ENCODE measurements around the gene RELN. TPM values are rescaled to one million over a fixed set of nuclear protein-coding genes. Genes with fewer than 3 reads are reported as not detected.

Gene RELN
- total RNA-seq, 1 donor from 2014 or later, result 0.19 TPM

DNA sequence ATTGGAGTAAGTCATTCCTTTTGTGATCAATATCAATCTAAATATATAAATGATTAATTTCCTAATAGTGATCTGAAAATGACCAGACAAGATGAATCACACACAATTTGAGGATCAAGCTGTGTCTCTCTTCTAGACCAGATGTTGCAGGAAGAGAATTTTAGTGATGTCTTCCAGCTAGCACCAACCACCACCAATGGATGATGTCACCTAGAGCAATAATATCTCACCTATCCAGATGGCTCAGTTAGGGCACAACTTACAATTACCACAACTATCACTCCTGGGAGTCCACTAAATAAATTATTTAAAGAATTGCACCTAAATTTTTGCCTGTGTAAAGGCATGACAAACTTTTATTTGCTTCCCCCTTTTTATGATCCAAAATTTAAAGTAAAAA is 25.2 kb downstream of the RELN start:
- no peak for DNase-seq (ENCODE audit: extremely low spot score, unreplicated experiment)
- no peaks in the 10 kb centered on the region for H3K36me3 Mint-ChIP-seq (ENCODE audit: unreplicated experiment)
- H3K27me3 Mint-ChIP-seq (ENCODE audit: unreplicated experiment), result peaks cover 13% of the 10 kb centered on the region
- no peak overlapping the region for H3K4me3 Mint-ChIP-seq (ENCODE audit: unreplicated experiment)
- no peak for TF ChIP-seq CTCF (IDR thresholded peaks at IDR 0.05)
- no peak overlapping the region for H3K27ac Mint-ChIP-seq (ENCODE audit: unreplicated experiment)
- H3K4me1 Mint-ChIP-seq (ENCODE audit: unreplicated experiment), result no peaks in the 10 kb centered on the region
- no peaks in the 10 kb centered on the region for H3K9me3 Mint-ChIP-seq (ENCODE audit: unreplicated experiment)

GRCh38 chr7:103962070-103962469 is 27.4 kb downstream of the RELN start:
- peaks cover 16% of the 10 kb centered on the region for H3K27me3 Mint-ChIP-seq (ENCODE audit: unreplicated experiment)
- no peak overlapping the region for H3K4me3 Mint-ChIP-seq (ENCODE audit: unreplicated experiment)

GRCh38 chr7:103958284-103958818 is 31.1 kb downstream of the RELN start:
- peaks cover 16% of the 10 kb centered on the region for H3K27me3 Mint-ChIP-seq (ENCODE audit: unreplicated experiment)

More at GRCh38 chr7:103962070-103962469, 27.4 kb downstream of the RELN start:
- no peak overlapping the region for H3K27ac Mint-ChIP-seq (ENCODE audit: unreplicated experiment)
- H3K9me3 Mint-ChIP-seq (ENCODE audit: unreplicated experiment), result no peaks in the 10 kb centered on the region
- H3K4me1 Mint-ChIP-seq (ENCODE audit: unreplicated experiment), result no peaks in the 10 kb centered on the region
- DNase-seq (ENCODE audit: extremely low spot score, unreplicated experiment), result no peak
- no peak for TF ChIP-seq CTCF (IDR thresholded peaks at IDR 0.05)
- no peaks in the 10 kb centered on the region for H3K36me3 Mint-ChIP-seq (ENCODE audit: unreplicated experiment)

GRCh38 chr7:103955985-103956384 is 33.5 kb downstream of the RELN start:
- Mint-ChIP-seq H3K4me3 (ENCODE audit: unreplicated experiment) (no peak overlapping the region), H3K27ac (ENCODE audit: unreplicated experiment) (no peak overlapping the region), H3K27me3 (ENCODE audit: unreplicated experiment) (peaks cover 10% of the 10 kb centered on the region), H3K4me1 (ENCODE audit: unreplicated experiment) (no peaks in the 10 kb centered on the region), H3K9me3 (ENCODE audit: unreplicated experiment) (no peaks in the 10 kb centered on the region), H3K36me3 (ENCODE audit: unreplicated experiment) (no peaks in the 10 kb centered on the region)
- no peak for DNase-seq (ENCODE audit: extremely low spot score, unreplicated experiment)
- TF ChIP-seq CTCF (IDR thresholded peaks at IDR 0.05), result no peak

More at GRCh38 chr7:103958284-103958818, 31.1 kb downstream of the RELN start:
- no peak overlapping the region for H3K4me3 Mint-ChIP-seq (ENCODE audit: unreplicated experiment)
- no peak for TF ChIP-seq CTCF (IDR thresholded peaks at IDR 0.05)
- DNase-seq (ENCODE audit: extremely low spot score, unreplicated experiment), result no peak
- no peak overlapping the region for H3K27ac Mint-ChIP-seq (ENCODE audit: unreplicated experiment)
- H3K36me3 Mint-ChIP-seq (ENCODE audit: unreplicated experiment), result no peaks in the 10 kb centered on the region
- H3K4me1 Mint-ChIP-seq (ENCODE audit: unreplicated experiment), result no peaks in the 10 kb centered on the region
- H3K9me3 Mint-ChIP-seq (ENCODE audit: unreplicated experiment), result no peaks in the 10 kb centered on the region

GRCh38 chr7:103952408-103952807 is 37.0 kb downstream of the RELN start:
- H3K27ac Mint-ChIP-seq (ENCODE audit: unreplicated experiment), result no peak overlapping the region
- no peak overlapping the region for H3K4me3 Mint-ChIP-seq (ENCODE audit: unreplicated experiment)
- H3K4me1 Mint-ChIP-seq (ENCODE audit: unreplicated experiment), result no peaks in the 10 kb centered on the region
- no peaks in the 10 kb centered on the region for H3K36me3 Mint-ChIP-seq (ENCODE audit: unreplicated experiment)
- no peaks in the 10 kb centered on the region for H3K9me3 Mint-ChIP-seq (ENCODE audit: unreplicated experiment)
- no peak for DNase-seq (ENCODE audit: extremely low spot score, unreplicated experiment)
- H3K27me3 Mint-ChIP-seq (ENCODE audit: unreplicated experiment), result peaks cover 2% of the 10 kb centered on the region
- no peak for TF ChIP-seq CTCF (IDR thresholded peaks at IDR 0.05)
